ENCODE data around the gene CXorf51A.
"Not testable (repeated sequence)": the region's sequence is repeated elsewhere in the genome, so short reads cannot be mapped to it uniquely, and the experiment has no call there.

The CXorf51A gene

GRCh38 chrX:146814644-146815043, at the start of gene CXorf51A:
CXorf51A (minus strand) TSS chrX:146814744; CDS start chrX:146814723, 21 bp downstream.
- DNase-seq = not testable (repeated sequence)

GRCh38 chrX:146863566-146863965, 49.0 kb upstream of the CXorf51A start:
- DNase-seq = no peak

GRCh38 chrX:146854281-146854680, 39.7 kb upstream of the CXorf51A start:
- DNase-seq = no peak

GRCh38 chrX:146831994-146832393, 17.4 kb upstream of the CXorf51A start:
- DNase-seq = no peak

GRCh38 chrX:146809471-146809870, 5.1 kb downstream of the CXorf51A start, which contains the start of gene CXorf51B:
CXorf51B (plus strand) TSS chrX:146809771; CDS start chrX:146809792, 21 bp downstream.
- DNase-seq = not testable (repeated sequence)
